GM12875 (cell line): Measurements from ENCODE around the gene LAT.

ENCODE experiments used
- H3K4me3 ChIP-seq: one replicate; pipeline ENCODE4 v1.5.1; 2011; ENCODE audit warnings: low read depth, low read length, control low read depth
- CTCF ChIP-seq: IDR thresholded peaks from 2 replicates; pipeline ENCODE4 v1.5.1; 2011; ENCODE audit warnings: low read depth, mild to moderate bottlenecking, control low read depth, inconsistent platforms, low read length, moderate library complexity, borderline replicate concordance; ENCODE audit not compliant: insufficient read depth

Gene LAT

DNA sequence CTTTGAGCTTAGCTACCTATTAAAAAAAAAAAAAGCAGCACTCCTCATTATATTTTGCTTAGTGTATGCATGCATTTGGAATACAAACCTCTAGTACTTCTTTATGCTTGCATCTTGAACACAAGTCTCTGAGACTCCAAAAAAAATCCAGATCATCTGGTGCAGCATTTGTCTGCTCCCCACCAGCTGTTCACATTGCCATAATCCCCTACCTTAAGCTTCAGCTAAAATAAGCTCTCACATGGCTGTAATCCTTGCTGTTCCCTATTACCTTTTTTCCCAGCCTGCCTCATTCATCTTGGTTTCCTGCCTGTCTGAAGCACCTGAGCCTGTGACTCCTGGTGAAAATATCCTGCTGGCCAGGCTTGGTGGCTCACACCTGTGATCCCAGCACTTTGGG is 41.6 kb upstream of the LAT start:
- H3K4me3 ChIP-seq, result no peak overlapping the region
- TF ChIP-seq CTCF, result no peak

- H3K4me3 ChIP-seq, result no peak overlapping the region
- no peak for TF ChIP-seq CTCF
These were observed 38.2 kb upstream of the LAT start for GRCh38 chr16:28946681-28947080.

- peak within 1 kb of the TSS; percentile 81 for H3K4me3 ChIP-seq
- no peak for TF ChIP-seq CTCF
These were observed 34.0 kb upstream of the LAT start, which contains the start of gene NFATC2IP for GRCh38 chr16:28950648-28951409. Gene NFATC2IP (plus strand): TSS chr16:28950937. CDS start chr16:28951012, 75 bp downstream.

- no peak for TF ChIP-seq CTCF
These were observed 33.4 kb upstream of the LAT start for GRCh38 chr16:28951410-28951943.

GRCh38 chr16:28958216-28958615 is 26.6 kb upstream of the LAT start:
- no peak overlapping the region for H3K4me3 ChIP-seq
- no peak for TF ChIP-seq CTCF

More at GRCh38 chr16:28951410-28951943, 33.4 kb upstream of the LAT start:
- peak overlapping the region; percentile 81 for H3K4me3 ChIP-seq

- H3K4me3 ChIP-seq, result no peak overlapping the region
- TF ChIP-seq CTCF, result no peak
These were observed 26.0 kb upstream of the LAT start for GRCh38 chr16:28958836-28959235.

GRCh38 chr16:28964072-28964471 is 20.8 kb upstream of the LAT start:
- TF ChIP-seq CTCF, result no peak

More at GRCh38 chr16:28964072-28964471, 20.8 kb upstream of the LAT start:
- no peak overlapping the region for H3K4me3 ChIP-seq
